Thyroid gland (tissue), 4 donors: ENCODE measurements around the gene MN1. TPM values are rescaled to one million over a fixed set of nuclear protein-coding genes. Genes with fewer than 3 reads are reported as not detected.
A peak's percentile ranks its signal among the peaks of the same experiment; 100 is the strongest.

ENCODE experiments used
- DNase-seq, 2 donors: peaks; one replicate each; pipeline ENCODE4 v3.0.0-alpha.2; 2019
- H3K27ac ChIP-seq, 3 donors: fragments of 200-600 bp; sonication (generic); 1 replicate in 2 of 3; 2 replicates in 1 of 3; pipeline ENCODE4 v1.5.1; 2016 to 2019; ENCODE audit warnings: mild to moderate bottlenecking in 1 of 3, moderate library complexity in 1 of 3
- H3K27me3 ChIP-seq: fragments of 200-600 bp; sonication (generic); one replicate; pipeline ENCODE4 v1.5.1; 2019
- H3K36me3 ChIP-seq, 2 donors: fragments of 200-600 bp; sonication (generic); one replicate each; pipeline ENCODE4 v1.5.1; 2016 to 2019
- H3K4me1 ChIP-seq, 2 donors: fragments of 200-600 bp; sonication (generic); one replicate each; pipeline ENCODE4 v1.5.1; 2017 to 2019
- H3K4me3 ChIP-seq, 3 donors: fragments of 200-600 bp; sonication (generic); replicated peaks in 1 of 3; 1 replicate in 2 of 3; 2 replicates in 1 of 3; pipeline ENCODE4 v1.5.1; 2016; ENCODE audit warnings: mild to moderate bottlenecking in 1 of 3
- H3K9me3 ChIP-seq: fragments of 200-600 bp; sonication (generic); one replicate; pipeline ENCODE4 v1.5.1; 2017
- POLR2A ChIP-seq, 2 donors: fragments of 450-650 bp; IDR thresholded peaks; one replicate each; pipeline ENCODE4 v1.6.1; 2017; ENCODE audit warnings: antibody characterized with exemption in 2 of 2, mild to moderate bottlenecking in 2 of 2, moderate library complexity in 1 of 2
- WGBS, 2 donors: methylation state at CpG; one replicate each; pipeline ENCODE4 v1.1.5; 2017; 5-methylcytosine and 5-hydroxymethylcytosine counted together
- intact Hi-C: fragments of 100-400 bp; cut with DNase I; formaldehyde crosslinking; loops from one replicate; pipeline ENCODE4 v1.15.1; 2023
- total RNA-seq, 4 donors: library from RNA; depleted of rRNA; stranded (reverse); fragments of >200 nt; gene quantifications; one replicate each; pipeline ENCODE4 v1.2.3, GENCODE V29; 2016
- TF ChIP-seq, protein P1 (sequence below), 6 experiments: fragments of 200-600 bp in 3 of 6; fragments of 450-650 bp in 3 of 6; sonication (generic) in 3 of 6; IDR thresholded peaks; one replicate each; pipeline ENCODE4 v1.5.1; 2016 to 2019; ENCODE audit warnings: antibody characterized with exemption in 6 of 6, mild to moderate bottlenecking in 2 of 6, inconsistent platforms in 1 of 6, moderate library complexity in 1 of 6

The MN1 gene
- total RNA-seq, 4 donors from 2014 or later, result 2.5 to 4.5 (median 2.9) TPM

DNA sequence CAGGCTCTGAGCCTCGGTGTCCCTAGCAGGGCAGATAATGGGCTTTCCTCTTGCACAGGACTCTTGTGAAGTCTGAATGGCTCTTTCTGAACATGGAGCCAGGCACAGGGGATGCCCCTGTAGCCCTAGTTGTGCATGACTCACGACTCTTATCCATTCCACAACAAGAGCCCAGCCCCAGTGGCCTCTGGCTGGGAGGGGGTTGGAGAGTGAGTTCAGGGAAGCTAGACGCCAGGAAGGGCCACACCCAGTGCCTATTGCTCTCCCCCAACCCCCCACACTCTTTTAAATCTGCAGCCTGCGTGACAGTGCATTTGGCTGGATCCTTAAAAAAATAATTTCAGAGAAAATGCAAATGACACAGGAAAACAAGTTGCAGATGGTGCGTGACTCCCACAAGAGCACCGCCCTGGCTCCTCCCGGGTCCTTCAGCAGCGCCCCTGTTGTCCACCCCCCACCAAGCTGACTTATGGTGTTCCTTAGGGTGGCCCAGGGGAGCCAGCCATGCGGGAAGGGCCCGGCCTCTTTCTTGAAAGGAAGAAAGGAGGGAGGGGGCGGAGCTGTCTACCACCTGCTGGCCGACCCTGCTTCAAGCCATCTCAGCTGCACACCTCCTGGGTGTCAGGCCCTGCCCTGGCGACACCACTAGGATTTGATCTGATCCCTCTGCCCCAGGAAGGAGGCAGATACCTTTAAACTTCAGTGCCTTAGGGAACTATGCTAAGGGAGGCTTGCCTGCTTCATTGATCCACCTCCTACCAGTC lies 74.7 kb downstream of the MN1 start:
- Histone ChIP-seq H3K4me1 (peaks cover 13 to 16% of the 10 kb centered on the region in 2 donors), H3K4me3 (no peak overlapping the region), H3K27ac (peak overlapping the region in 2 of 3 donors; percentile 67 to 71), H3K36me3 (no peaks in the 10 kb centered on the region), H3K9me3 (no peaks in the 10 kb centered on the region), H3K27me3 (no peaks in the 10 kb centered on the region)
- TF ChIP-seq, protein P1, sequence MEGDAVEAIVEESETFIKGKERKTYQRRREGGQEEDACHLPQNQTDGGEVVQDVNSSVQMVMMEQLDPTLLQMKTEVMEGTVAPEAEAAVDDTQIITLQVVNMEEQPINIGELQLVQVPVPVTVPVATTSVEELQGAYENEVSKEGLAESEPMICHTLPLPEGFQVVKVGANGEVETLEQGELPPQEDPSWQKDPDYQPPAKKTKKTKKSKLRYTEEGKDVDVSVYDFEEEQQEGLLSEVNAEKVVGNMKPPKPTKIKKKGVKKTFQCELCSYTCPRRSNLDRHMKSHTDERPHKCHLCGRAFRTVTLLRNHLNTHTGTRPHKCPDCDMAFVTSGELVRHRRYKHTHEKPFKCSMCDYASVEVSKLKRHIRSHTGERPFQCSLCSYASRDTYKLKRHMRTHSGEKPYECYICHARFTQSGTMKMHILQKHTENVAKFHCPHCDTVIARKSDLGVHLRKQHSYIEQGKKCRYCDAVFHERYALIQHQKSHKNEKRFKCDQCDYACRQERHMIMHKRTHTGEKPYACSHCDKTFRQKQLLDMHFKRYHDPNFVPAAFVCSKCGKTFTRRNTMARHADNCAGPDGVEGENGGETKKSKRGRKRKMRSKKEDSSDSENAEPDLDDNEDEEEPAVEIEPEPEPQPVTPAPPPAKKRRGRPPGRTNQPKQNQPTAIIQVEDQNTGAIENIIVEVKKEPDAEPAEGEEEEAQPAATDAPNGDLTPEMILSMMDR (IDR thresholded peaks at IDR 0.05), result no peak
- TF ChIP-seq POLR2A (IDR thresholded peaks at IDR 0.05), result no peak
- 12 to 20% methylated on average over 13 of the region's 13 CpGs for WGBS, 2 donors
- DNase-seq, result peak; percentile 74 to 84
- intact Hi-C loops, result no loop called here

DNA sequence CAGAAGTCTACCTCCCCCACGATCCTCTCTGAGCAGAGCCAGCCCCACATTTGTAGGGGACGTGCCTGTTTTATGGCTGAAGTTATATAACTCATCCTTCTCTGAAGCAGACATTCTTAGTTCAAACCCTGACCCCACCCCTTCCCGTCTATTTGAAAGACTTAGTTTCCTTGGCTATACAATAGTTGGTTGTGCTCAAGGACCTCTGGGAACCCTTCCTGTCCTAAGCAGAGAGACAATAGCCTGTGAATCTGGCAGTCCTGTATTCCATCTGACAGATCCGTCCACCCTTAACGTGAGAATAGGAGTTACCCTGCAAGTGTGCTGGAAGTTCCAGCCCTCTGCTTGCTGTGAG lies 75.2 kb downstream of the MN1 start:
- H3K27me3 ChIP-seq, result no peaks in the 10 kb centered on the region
- H3K4me1 ChIP-seq, result peaks cover 13 to 16% of the 10 kb centered on the region in 2 donors
- 37 to 53% methylated on average over 5 of the region's 5 CpGs for WGBS, 2 donors
- no peaks in the 10 kb centered on the region for H3K36me3 ChIP-seq
- peak overlapping the region in 2 of 3 donors; percentile 43 to 67 for H3K27ac ChIP-seq
- DNase-seq, result no peak
- no peak overlapping the region for H3K4me3 ChIP-seq
- no peaks in the 10 kb centered on the region for H3K9me3 ChIP-seq
- intact Hi-C loops, result no loop called here
- no peak for TF ChIP-seq POLR2A (IDR thresholded peaks at IDR 0.05)
- TF ChIP-seq, protein P1 (IDR thresholded peaks at IDR 0.05), result no peak

DNA sequence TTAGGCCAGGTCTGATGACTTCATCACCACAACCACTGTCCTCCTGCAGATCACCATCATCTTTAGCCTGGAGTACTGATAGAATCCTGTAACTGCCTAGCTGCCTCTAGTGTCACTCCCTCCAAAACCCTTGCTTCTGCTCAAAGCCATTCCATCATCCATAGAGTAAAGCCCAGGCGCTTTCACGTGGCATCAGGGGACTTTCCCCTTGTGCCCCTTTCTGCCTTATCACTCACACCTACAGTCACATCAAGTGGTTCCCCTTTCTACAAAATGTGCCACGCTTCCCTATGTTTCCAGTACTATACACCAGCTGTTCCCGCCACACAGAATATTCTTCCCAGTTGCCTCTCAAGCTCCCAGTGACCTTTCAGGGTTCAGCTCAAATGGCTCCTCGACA lies 75.9 kb downstream of the MN1 start:
- DNase-seq, result no peak
- peak overlapping the region in 1 of 3 donors; percentile 43 for H3K27ac ChIP-seq
- no peaks in the 10 kb centered on the region for H3K36me3 ChIP-seq
- no peaks in the 10 kb centered on the region for H3K9me3 ChIP-seq
- peaks cover 13 to 20% of the 10 kb centered on the region in 2 donors for H3K4me1 ChIP-seq
- WGBS, 2 donors, result 91 to 95% methylated on average over 5 of the region's 5 CpGs
- intact Hi-C loops, result no loop called here
- no peaks in the 10 kb centered on the region for H3K27me3 ChIP-seq
- no peak overlapping the region for H3K4me3 ChIP-seq
- TF ChIP-seq, protein P1 (IDR thresholded peaks at IDR 0.05), result no peak
- no peak for TF ChIP-seq POLR2A (IDR thresholded peaks at IDR 0.05)

DNA sequence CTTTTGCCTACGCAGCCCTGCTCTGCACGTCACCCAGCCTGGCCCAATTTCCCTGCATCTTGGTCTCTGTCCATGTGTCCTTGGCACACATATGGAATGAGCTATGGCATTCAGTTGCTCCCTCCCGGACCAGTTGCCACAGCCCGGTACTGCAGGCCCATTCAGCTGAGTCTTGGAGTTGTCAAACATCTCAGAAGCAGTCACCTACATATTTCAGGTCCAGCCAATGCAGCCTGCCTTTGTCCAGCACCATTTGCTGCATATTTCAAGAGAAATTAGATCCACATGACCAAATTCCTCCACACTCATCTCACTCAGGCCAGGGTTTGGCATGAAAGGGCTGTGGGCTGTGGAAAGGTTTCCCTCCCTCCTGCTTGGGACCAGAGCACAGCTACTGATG lies 76.8 kb downstream of the MN1 start:
- intact Hi-C loops, result no loop called here
- Histone ChIP-seq H3K4me3 (no peak overlapping the region), H3K27me3 (no peaks in the 10 kb centered on the region), H3K4me1 (peaks cover 13 to 21% of the 10 kb centered on the region in 2 donors), H3K36me3 (no peaks in the 10 kb centered on the region), H3K9me3 (no peaks in the 10 kb centered on the region), H3K27ac (no peak overlapping the region)
- DNase-seq, result no peak
- WGBS, 2 donors, result 71 to 89% methylated on average over 4 of the region's 4 CpGs
- TF ChIP-seq POLR2A (IDR thresholded peaks at IDR 0.05), result no peak
- TF ChIP-seq, protein P1 (IDR thresholded peaks at IDR 0.05), result no peak

DNA sequence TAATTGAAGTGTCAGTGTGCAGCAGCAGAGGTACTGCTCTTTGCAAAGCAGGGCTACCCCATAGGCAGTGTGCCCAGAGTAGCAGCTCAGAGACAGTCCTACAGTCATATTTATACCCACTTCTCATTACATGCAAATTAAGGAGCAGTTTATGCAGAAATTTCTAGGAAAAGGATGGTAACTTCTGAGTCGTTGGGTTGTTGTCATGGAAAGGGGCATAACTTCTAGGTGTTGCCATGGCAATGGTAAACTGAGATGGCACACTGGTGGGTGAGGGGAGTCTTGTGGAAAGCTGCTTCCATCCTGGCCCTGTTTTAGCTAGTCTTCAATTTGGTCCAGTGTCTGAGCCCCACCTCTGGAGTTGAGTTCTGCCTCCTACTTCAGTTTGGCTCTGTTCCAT lies 77.4 kb downstream of the MN1 start:
- Histone ChIP-seq H3K9me3 (no peaks in the 10 kb centered on the region), H3K4me3 (no peak overlapping the region), H3K27ac (no peak overlapping the region), H3K27me3 (no peaks in the 10 kb centered on the region), H3K36me3 (no peaks in the 10 kb centered on the region), H3K4me1 (peaks cover 13 to 26% of the 10 kb centered on the region in 2 donors)
- WGBS, 2 donors, result 38 to 76% methylated on average over 1 of the region's 1 CpG
- no peak for DNase-seq
- no peak for TF ChIP-seq POLR2A (IDR thresholded peaks at IDR 0.05)
- TF ChIP-seq, protein P1 (IDR thresholded peaks at IDR 0.05), result no peak
- intact Hi-C loops, result no loop called here
